Sigmoid colon (tissue), 7 donors: ENCODE measurements around the gene PAGE4. TPM values are rescaled to one million over a fixed set of nuclear protein-coding genes. Genes with fewer than 3 reads are reported as not detected.

Experiments used
- DNase-seq: peaks from one replicate; pipeline ENCODE4 v3.0.0-alpha.2; 2019
- H3K27ac ChIP-seq, 4 donors: fragments of 200-600 bp; sonication (generic); one replicate each; pipeline ENCODE4 v1.5.1; 2016 to 2019; ENCODE audit warnings: mild to moderate bottlenecking in 1 of 4
- H3K27me3 ChIP-seq, 3 donors: fragments of 200-600 bp; sonication (generic); one replicate each; pipeline ENCODE4 v1.5.1; 2019; ENCODE audit warnings: mild to moderate bottlenecking in 1 of 3
- H3K36me3 ChIP-seq, 4 donors: fragments of 200-600 bp; sonication (generic); one replicate each; pipeline ENCODE4 v1.5.1; 2016 to 2019
- H3K4me1 ChIP-seq, 4 donors: fragments of 200-600 bp; sonication (generic); one replicate each; pipeline ENCODE4 v1.5.1; 2017 to 2019
- H3K4me3 ChIP-seq, 4 donors: fragments of 200-600 bp; sonication (generic); one replicate each; pipeline ENCODE4 v1.5.1; 2017 to 2019; ENCODE audit warnings: mild to moderate bottlenecking in 2 of 4, moderate library complexity in 1 of 4
- H3K9me3 ChIP-seq, 4 donors: fragments of 200-600 bp in 3 of 4; sonication (generic) in 3 of 4; one replicate each; pipeline versions ENCODE4 v1.5.1 to v1.6.1; 2013 to 2019
- CTCF ChIP-seq, 4 experiments: fragments of 450-650 bp in 3 of 4; fragments of 200-600 bp in 1 of 4; IDR thresholded peaks; one replicate each; pipeline ENCODE4 v1.5.1; 2016 to 2019; ENCODE audit warnings: antibody characterized with exemption in 4 of 4, mild to moderate bottlenecking in 3 of 4, moderate library complexity in 2 of 4
- EP300 ChIP-seq, 4 donors: sonication (generic); formaldehyde crosslinking; IDR thresholded peaks; one replicate each; pipeline ENCODE4 v1.6.1; 2017; ENCODE audit warnings: antibody characterized with exemption in 4 of 4
- POLR2A ChIP-seq, 2 donors: fragments of 450-650 bp; IDR thresholded peaks; one replicate each; pipeline ENCODE4 v1.6.1; 2016; ENCODE audit warnings: antibody characterized with exemption in 2 of 2, mild to moderate bottlenecking in 2 of 2, moderate library complexity in 2 of 2
- POLR2AphosphoS5 ChIP-seq, 4 donors: sonication (generic); formaldehyde crosslinking; IDR thresholded peaks; one replicate each; pipeline ENCODE4 v1.6.1; 2017; ENCODE audit warnings: antibody characterized with exemption in 4 of 4
- WGBS, 2 donors: extraction: QIAGEN DNeasy Blood & Tissue Kit; methylation state at CpG; one replicate each; pipeline ENCODE4 v1.1.7; 2013; 5-methylcytosine and 5-hydroxymethylcytosine counted together
- intact Hi-C: fragments of 100-400 bp; cut with DNase I; formaldehyde crosslinking; loops from one replicate; pipeline ENCODE4 v1.15.1; 2023
- polyA plus RNA-seq, 3 donors: library from polyadenylated mRNA; stranded (reverse); fragments of 200-250 nt; gene quantifications; one replicate each; pipeline ENCODE4 v1.2.3, GENCODE V29; 2013
- total RNA-seq, 4 donors: library from RNA; depleted of rRNA; stranded (reverse); fragments of >200 nt; gene quantifications; one replicate each; pipeline ENCODE4 v1.1.0, GENCODE V29; 2016
- donor health status: healthy with polysubstance abuse.
- donor health status: Bipolar disorder and iron deficiency.
- donor health status: healthy.

PAGE4 gene
- total and polyA plus RNA-seq, 7 donors: not detected

GRCh38 chrX:49853661-49854060 is 24.6 kb downstream of the PAGE4 start:
- DNase-seq: no peak
- intact Hi-C loops: no loop called here
- Histone ChIP-seq H3K4me3 (no peak overlapping the region), H3K36me3 (no peaks in the 10 kb centered on the region), H3K9me3 (no peaks in the 10 kb centered on the region), H3K27ac (no peak overlapping the region), H3K27me3 (no peaks in the 10 kb centered on the region), H3K4me1 (no peaks in the 10 kb centered on the region)
- TF ChIP-seq POLR2A (IDR thresholded peaks at IDR 0.05) (no peak), EP300 (IDR thresholded peaks at IDR 0.05) (no peak), CTCF (IDR thresholded peaks at IDR 0.05) (no peak), POLR2AphosphoS5 (IDR thresholded peaks at IDR 0.05) (no peak)
- WGBS, 2 donors: 86 to 89% methylated on average over 6 of the region's 6 CpGs

GRCh38 chrX:49856819-49857218 is 27.7 kb downstream of the PAGE4 start:
- WGBS, 2 donors: 84 to 88% methylated on average over 2 of the region's 2 CpGs
- H3K36me3 ChIP-seq: no peaks in the 10 kb centered on the region
- no peaks in the 10 kb centered on the region for H3K4me1 ChIP-seq
- H3K9me3 ChIP-seq: no peaks in the 10 kb centered on the region
- no peak for TF ChIP-seq POLR2A (IDR thresholded peaks at IDR 0.05)
- TF ChIP-seq EP300 (IDR thresholded peaks at IDR 0.05): no peak
- no peak for TF ChIP-seq CTCF (IDR thresholded peaks at IDR 0.05)
- no peak for TF ChIP-seq POLR2AphosphoS5 (IDR thresholded peaks at IDR 0.05)
- DNase-seq: no peak
- no peak overlapping the region for H3K27ac ChIP-seq
- H3K4me3 ChIP-seq: no peak overlapping the region
- no peaks in the 10 kb centered on the region for H3K27me3 ChIP-seq
- intact Hi-C loops: no loop called here

- no peak for DNase-seq
- H3K4me3 ChIP-seq: no peak overlapping the region
- intact Hi-C loops: no loop called here
- no peak overlapping the region for H3K27ac ChIP-seq
- TF ChIP-seq EP300 (IDR thresholded peaks at IDR 0.05) (no peak), POLR2AphosphoS5 (IDR thresholded peaks at IDR 0.05) (no peak), POLR2A (IDR thresholded peaks at IDR 0.05) (no peak), CTCF (IDR thresholded peaks at IDR 0.05) (no peak)
- H3K36me3 ChIP-seq: no peaks in the 10 kb centered on the region
- H3K4me1 ChIP-seq: no peaks in the 10 kb centered on the region
- no peaks in the 10 kb centered on the region for H3K9me3 ChIP-seq
- 54 to 66% methylated on average over 2 of the region's 2 CpGs for WGBS, 2 donors
- H3K27me3 ChIP-seq: no peaks in the 10 kb centered on the region
Observed at GRCh38 chrX:49858341-49858740, 29.2 kb downstream of the PAGE4 start.

- no peak for DNase-seq
- H3K27ac ChIP-seq: no peak overlapping the region
- 97 to 100% methylated on average over 1 of the region's 1 CpG for WGBS, 2 donors
- intact Hi-C loops: no loop called here
- no peak overlapping the region for H3K4me3 ChIP-seq
- no peaks in the 10 kb centered on the region for H3K36me3 ChIP-seq
- no peaks in the 10 kb centered on the region for H3K4me1 ChIP-seq
- no peaks in the 10 kb centered on the region for H3K9me3 ChIP-seq
- no peaks in the 10 kb centered on the region for H3K27me3 ChIP-seq
- TF ChIP-seq EP300 (IDR thresholded peaks at IDR 0.05) (no peak), POLR2AphosphoS5 (IDR thresholded peaks at IDR 0.05) (no peak), POLR2A (IDR thresholded peaks at IDR 0.05) (no peak), CTCF (IDR thresholded peaks at IDR 0.05) (no peak)
Observed at GRCh38 chrX:49859491-49859890, 30.4 kb downstream of the PAGE4 start.

GRCh38 chrX:49860867-49861535 is 31.9 kb downstream of the PAGE4 start:
- H3K27ac ChIP-seq: no peak overlapping the region
- intact Hi-C loops: no loop called here
- DNase-seq: no peak
- H3K4me1 ChIP-seq: no peaks in the 10 kb centered on the region
- 63 to 74% methylated on average over 2 of the region's 2 CpGs for WGBS, 2 donors
- H3K27me3 ChIP-seq: no peaks in the 10 kb centered on the region
- no peaks in the 10 kb centered on the region for H3K9me3 ChIP-seq
- no peaks in the 10 kb centered on the region for H3K36me3 ChIP-seq
- no peak for TF ChIP-seq POLR2A (IDR thresholded peaks at IDR 0.05)
- no peak for TF ChIP-seq CTCF (IDR thresholded peaks at IDR 0.05)
- TF ChIP-seq POLR2AphosphoS5 (IDR thresholded peaks at IDR 0.05): no peak
- TF ChIP-seq EP300 (IDR thresholded peaks at IDR 0.05): no peak
- no peak overlapping the region for H3K4me3 ChIP-seq
